ENCODE measurements around the gene SULT1C4.

The SULT1C4 gene

DNA sequence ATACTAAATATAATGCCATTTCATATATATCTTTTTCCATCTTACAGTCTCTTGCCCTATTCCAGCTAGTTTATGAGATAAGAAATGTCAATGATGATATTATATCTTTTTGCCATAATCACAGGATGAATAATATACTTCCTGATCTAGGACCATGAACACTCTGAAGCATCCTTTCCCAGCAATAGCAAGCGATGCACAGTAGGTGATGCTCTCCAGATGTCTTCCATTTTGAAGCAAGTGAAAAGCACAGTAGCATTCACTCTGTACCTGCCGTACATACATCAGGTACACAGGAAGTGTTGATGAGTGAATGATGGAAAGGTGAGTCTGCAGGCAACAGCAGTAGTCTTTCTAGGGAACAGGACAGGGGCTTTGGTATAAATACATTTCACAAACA is 8.6 kb upstream of the SULT1C4 start:
- DNase-seq (ENCODE audit: low read depth in 1 of 2, low spot score in 1 of 2), result no peak

DNA sequence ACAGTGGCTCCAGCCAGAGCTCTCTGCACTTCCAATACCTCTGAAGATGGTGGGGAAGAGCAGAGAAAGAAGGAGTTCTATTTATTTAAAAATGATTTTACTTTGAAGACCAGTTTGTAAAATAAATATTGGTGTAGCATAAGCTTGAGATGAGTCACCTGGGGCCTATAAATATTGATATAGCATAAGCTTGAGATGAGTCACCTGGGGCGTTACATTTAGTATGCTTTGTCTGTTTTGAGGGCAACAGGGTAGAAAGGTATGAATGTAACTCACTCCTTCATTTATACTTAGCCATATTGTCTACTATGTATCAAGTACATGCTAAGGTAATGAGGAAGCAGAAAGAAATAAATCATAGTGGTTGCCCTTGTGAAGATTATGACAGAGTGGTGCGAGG is 7.7 kb upstream of the SULT1C4 start:
- no peak for DNase-seq (ENCODE audit: low read depth in 1 of 2, low spot score in 1 of 2)

DNA sequence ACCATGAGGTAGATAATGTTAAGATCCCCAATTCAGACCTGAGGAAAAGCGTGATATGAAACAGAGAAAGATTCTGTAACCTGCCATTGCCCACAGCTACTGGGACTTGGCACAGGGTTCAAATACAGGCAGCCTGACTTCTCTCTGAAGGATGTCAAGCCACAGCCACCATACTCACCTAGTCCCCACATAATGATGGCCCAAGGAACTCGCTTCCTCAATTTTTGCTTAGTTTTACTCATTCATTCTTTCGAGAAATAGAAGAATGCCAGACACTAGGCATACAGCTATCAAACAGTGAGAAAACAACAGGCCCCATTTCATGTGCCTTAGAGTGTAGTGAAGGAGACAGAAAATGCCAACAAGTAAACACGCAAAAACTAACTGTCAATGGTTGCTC is 980 bp upstream of the SULT1C4 start:
- no peak for DNase-seq (ENCODE audit: low read depth in 1 of 2, low spot score in 1 of 2)

DNA sequence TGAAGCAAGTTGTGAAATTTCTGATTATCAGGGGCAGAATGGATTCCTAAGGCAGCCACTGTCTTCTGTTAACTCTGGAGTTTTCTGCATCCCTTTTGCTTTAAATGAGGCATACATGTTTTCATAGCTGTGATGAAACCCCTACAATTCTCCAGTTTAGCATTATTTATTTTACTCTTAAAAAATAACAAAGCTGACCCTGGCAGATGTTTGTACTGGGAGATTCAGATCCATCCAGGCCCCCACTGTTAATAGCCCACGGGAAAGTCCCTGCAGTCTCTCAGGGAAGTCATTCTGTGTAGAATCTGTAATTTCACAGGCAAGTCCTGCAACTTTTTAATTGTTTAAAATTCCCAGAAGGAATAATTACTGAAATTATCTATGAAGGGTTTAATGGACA is 353 bp upstream of the SULT1C4 start:
- no peak for DNase-seq (ENCODE audit: low read depth in 1 of 2, low spot score in 1 of 2)

DNA sequence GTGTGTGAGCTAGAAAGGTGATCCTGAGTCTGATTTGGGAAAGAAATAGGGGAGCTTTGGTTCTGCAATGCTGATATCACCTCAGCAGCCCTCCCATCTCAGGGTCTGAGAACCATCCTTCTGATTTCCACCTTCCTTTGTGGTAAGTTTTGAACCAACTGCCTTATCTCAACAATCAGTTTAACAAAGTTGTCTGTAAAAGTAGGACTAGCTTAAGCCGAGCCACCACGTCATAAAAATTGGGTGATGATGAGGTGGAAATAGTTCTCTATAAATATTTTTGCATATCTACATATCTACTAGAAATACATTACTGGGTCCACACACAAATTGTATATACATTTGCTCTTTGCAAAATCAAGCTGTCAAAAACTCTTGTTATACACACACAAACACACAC is 1.1 kb downstream of the SULT1C4 start:
- no peak for DNase-seq (ENCODE audit: low read depth in 1 of 2, low spot score in 1 of 2)

DNA sequence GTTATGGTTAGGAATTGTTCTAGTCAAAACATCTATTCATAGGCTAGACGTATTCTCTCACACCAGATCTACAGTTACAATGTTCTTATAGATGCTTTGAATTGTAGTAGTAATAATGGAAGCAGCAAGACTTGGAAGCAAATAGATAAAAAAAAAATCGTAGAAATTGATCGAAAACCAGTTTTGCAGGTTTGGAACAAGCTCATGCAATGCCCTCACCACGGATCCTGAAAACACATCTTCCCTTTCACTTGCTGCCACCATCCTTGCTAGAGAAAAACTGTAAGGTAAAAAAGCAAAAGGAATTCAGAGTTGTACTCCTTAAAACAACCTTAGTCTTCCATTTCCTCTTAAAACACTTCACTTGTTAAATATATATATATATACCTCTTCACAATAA is 4.4 kb downstream of the SULT1C4 start:
- DNase-seq (ENCODE audit: low read depth in 1 of 2, low spot score in 1 of 2), result no peak

DNA sequence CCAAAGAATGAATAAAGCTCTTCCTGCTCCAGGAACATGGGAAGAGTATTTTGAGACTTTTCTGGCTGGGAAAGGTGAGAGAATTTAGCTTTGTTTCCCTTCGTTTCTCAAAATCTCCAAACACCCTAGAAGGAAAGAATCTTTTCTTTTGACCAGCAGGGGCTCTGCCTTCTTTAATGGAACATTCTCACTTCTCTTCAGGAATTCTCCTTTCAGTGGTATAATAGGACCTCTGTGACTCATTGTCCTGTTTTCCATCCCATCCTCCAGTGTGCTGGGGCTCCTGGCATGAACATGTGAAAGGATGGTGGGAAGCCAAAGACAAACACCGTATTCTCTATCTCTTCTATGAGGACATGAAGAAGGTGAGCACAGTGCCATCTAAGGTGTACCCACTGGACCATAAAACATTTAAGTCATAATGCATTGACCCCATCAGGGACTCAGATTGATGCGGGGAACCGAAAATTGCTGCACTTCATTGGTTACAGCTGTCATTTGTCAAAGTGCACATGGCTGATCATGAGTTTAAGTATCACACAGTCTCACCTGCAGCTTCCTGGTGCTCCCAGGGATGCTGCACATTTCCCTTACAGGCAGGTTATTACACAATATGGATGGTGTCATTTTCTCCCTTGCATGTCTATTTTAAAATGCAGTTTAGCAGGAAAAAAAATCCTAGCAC is 5.5 kb downstream of the SULT1C4 start:
- no peak for DNase-seq (ENCODE audit: low read depth in 1 of 2, low spot score in 1 of 2)

DNA sequence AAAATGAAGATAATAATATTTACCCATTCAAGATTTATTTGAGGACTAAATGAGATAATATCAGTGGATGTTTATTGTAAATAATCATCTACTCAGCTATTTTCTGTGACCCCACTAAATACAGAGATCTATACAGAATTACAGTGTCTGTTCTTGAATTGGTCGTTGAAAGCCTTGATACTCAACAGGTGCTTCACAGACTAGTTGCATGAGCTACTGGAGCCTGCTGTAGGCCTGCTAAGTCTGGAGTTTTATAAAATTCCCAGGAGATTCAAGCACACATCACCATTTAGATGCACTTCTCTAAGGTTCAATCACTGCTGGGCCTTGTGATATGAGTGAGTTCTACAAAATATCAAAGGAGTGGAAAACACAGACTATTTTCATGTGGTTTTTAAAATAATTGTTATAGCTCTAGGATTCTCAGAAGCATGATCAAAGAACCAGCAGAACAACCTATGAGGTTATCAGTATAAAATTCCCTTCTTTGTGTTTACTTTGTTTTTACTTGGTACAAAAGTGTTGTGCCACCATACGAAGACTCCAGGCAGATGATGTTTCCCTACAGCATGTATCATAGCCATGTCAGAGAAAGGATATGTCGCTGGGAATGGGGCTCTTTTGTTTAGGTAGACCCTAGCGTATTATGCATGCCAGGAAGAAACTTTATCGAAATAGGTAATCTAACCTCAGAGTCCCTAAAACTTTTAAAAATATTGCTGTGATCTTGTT is 7.1 kb downstream of the SULT1C4 start:
- no peak for DNase-seq (ENCODE audit: low read depth in 1 of 2, low spot score in 1 of 2)

DNA sequence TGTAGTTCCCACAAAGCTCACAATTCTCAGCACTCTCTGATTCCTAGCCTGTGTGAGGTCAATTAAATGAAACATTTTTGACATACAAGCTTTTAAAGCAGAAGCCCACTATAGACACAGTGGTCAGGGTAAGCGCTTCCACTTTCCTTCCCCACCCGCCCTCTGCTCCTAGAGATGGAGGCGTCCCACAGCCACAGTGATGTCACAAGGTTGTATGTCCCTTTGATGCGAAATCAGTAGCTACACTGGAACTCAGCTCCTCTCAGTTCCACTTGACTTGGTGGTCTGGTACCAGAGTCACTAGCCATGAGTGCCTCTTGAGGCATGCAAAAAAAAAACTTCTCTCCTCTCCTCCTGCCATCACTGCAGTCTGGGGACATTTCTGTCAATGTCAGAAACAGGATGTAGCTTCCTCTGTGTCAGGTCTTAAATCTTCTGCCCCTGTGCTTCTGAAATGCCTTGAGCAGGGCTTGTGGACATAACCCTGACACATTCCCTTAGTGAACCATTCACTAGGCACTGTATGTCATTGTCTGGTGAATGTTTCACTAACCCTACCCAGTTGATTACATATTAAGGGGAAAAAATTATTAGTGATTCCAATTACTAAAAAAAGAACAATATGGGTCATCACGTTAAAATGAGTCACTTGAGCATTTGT is 7.8 kb downstream of the SULT1C4 start:
- no peak for DNase-seq (ENCODE audit: low read depth in 1 of 2, low spot score in 1 of 2)

DNA sequence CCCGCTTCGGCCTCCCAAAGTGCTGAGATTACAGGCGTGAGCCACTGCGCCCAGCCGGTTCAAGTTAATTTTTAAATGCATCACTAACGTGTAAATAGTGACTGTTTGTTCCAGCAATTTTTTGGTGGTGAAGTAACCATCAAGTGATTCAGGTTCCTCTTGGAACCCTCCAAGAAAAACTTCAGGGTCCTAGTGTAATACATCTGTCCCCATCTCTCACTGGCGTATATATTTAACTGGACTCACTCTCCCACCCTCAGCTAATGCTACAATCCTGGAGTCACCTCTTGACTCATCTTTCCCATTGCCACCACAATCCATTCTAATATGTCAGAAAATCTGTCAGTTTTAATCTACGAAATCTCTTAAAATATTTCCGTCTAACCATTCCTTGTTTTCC is 10.3 kb downstream of the SULT1C4 start:
- DNase-seq (ENCODE audit: low read depth in 1 of 2, low spot score in 1 of 2), result no peak

DNA sequence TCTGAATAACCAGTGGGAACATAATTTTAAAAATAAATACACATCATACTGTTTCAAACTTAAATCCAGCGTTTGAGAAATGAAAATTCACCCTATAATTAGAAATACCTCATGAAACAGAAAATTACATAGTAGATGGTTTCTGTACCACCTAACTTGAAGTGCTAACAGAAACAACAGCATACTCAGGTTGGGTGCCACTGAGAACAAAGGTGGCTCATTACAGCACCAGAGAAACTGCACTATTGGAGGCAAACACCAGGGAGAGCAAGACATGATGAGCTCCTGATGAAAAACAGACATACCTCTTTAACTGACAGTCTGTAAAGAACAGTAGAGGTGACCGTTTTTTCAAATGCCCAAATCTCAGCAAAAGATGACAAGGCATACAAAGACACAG is 12.6 kb downstream of the SULT1C4 start:
- DNase-seq (ENCODE audit: low read depth in 1 of 2, low spot score in 1 of 2), result no peak

DNA sequence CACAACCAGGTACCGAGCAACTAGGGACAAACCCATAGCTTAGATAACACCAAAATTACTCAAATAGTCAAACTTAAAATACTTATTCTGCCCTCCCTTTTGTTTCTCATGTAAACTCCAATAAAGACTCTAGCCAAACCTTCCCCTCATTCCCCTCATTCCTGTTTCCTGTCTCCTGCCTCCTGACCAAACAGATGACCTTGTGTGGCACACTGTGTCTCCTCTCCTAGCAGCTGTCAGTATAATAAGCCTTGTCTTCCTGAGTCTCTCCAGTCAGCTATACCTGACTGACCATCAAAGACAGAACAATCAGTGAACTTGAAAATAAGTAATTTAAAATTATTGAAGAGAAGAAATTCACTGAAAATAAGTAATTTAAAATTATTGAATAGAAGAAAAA is 14.3 kb downstream of the SULT1C4 start:
- DNase-seq (ENCODE audit: low read depth in 1 of 2, low spot score in 1 of 2), result no peak

DNA sequence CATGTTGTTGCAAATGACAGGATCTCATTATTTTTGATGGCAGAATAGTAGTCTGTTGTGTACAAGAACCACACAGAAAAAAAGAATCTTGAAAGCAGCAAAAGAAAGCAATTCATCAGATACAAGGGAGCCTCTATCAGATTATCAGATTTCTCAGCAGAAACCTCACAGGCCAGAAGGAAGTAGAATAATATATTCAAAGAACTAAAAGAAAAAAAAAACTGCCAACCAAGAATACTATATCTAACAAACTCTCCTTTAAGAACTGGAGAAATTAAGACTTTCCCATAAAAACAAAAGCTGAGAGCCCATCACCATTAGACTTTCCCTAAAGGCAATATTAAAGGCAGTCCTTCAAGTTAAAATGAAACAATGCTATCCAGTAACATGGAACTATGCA is 15.4 kb downstream of the SULT1C4 start:
- DNase-seq (ENCODE audit: low read depth in 1 of 2, low spot score in 1 of 2), result no peak

DNA sequence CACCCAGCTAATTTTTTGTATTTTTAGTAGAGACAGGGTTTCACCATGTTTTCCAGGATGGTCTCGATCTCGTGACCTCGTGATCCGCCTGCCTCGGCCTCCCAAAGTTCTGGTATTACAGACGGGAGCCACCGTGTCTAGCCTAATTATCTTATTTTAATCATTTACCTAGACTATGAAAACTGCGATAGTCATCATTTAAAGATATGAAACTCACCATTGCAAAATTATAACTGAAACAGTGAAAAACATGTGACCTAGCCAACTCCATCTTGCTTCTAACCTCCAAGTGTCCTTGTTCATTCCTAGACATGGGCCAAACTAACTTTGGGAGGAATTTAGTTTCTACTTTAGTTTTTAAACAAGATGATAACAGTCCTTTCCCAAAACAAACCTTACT is 17.4 kb downstream of the SULT1C4 start:
- no peak for DNase-seq (ENCODE audit: low read depth in 1 of 2, low spot score in 1 of 2)

DNA sequence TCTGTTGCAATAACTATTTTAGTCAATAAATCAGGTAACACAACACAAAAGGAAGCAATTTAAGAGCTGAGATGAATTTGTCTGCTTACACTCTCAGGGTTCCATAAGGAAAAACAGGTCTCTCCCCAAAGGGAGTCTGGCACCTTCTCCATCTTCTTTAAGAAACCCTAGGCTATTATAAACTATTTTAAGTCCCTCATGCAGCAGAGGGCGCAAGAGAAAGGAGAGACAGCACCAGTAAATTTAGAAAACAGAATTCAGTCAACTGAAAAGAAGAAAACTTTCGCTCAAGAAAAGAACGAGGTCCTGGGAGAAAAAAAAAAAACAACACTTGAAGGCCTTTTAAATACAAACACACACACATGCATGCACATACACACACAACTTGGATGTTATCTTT is 19.1 kb downstream of the SULT1C4 start:
- DNase-seq (ENCODE audit: low read depth in 1 of 2, low spot score in 1 of 2), result no peak

DNA sequence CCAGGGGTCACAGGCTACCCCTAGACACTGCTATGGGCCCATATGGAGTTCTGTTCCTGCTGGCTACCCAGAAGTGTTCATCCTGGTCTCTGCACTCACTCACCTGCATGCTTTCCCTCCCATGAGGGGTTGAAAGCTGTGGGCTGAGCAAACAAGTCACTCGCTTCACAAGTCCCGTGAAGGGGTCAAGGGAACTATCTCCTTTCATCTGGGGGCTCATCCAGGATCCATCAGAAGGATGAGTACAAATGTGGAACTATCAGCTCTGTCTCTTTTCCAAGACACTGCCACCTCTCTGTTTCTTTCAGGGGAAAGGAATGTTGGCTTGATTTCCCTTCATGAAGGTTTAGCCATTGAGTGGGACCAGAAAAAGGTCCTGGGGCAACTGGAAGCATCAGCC is 21.7 kb downstream of the SULT1C4 start:
- DNase-seq (ENCODE audit: low read depth in 1 of 2, low spot score in 1 of 2), result no peak

DNA sequence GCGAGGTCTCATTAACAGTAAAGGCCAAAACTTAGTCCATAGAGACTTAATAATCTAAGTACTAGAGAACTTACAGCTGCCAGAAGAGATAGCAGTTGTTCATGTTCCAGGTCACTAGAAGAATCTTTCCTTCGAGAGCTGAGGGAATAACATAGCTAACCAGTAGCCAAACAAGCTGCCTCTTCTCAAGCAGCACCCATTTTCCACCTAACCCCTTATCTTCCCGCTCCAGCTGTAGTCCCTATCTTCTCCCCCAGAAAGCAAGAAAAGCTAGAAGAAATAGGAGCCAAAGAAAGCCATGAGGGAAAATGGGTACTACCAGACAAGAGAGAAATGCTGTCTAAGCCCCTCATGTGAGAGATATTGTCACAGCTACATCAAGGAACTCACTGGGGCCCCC is 24.0 kb downstream of the SULT1C4 start:
- no peak for DNase-seq (ENCODE audit: low read depth in 1 of 2, low spot score in 1 of 2)

DNA sequence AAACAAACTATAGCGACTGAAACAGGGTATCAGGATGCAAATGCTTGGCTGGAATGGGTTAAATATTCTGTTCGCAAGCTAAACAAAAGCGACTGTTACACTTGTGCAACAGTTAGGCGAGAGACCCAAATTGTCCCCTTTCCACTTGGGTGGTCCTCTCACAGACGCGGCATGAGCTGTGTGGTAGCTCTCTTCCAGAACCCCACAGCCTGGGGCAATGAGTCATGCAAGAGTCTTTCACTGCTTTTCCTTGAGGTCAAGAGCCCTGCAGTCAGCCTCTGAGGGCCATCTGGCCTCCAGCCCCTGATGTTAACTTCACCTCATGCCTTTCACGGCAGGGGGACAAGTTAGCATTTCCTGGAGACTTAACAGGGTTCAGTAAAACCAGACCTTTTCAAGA is 25.7 kb downstream of the SULT1C4 start:
- DNase-seq (ENCODE audit: low read depth in 1 of 2, low spot score in 1 of 2), result no peak

DNA sequence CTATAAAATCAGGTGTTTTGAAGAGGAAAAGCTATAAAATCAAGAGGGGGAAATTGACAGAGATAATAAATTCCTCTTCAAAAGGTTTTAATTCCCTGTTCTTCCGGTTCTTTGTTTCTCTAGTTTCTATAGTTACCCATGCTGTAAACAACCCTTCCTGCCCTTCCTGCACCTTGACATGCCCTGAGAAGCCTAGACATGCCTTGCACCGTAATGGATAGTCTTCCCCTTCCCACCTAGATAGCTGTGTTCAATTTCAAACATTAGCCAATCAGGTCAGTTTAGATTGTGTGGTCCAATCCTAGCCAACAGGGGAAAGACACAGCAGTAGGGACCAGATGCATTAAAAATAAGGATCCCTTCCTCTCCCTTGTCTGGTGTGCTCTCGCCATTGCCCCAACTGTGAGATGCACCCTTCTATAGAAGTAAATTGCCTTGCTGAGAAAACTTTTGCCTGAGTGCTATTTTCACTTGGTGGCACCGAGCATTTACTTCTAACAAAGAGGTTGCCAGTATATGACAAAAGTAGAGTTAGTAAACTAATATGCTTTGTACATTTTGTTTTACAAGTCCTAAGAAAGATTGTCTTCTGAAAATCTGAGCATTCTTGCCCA is 27.1 kb downstream of the SULT1C4 start:
- no peak for DNase-seq (ENCODE audit: low read depth in 1 of 2, low spot score in 1 of 2)

DNA sequence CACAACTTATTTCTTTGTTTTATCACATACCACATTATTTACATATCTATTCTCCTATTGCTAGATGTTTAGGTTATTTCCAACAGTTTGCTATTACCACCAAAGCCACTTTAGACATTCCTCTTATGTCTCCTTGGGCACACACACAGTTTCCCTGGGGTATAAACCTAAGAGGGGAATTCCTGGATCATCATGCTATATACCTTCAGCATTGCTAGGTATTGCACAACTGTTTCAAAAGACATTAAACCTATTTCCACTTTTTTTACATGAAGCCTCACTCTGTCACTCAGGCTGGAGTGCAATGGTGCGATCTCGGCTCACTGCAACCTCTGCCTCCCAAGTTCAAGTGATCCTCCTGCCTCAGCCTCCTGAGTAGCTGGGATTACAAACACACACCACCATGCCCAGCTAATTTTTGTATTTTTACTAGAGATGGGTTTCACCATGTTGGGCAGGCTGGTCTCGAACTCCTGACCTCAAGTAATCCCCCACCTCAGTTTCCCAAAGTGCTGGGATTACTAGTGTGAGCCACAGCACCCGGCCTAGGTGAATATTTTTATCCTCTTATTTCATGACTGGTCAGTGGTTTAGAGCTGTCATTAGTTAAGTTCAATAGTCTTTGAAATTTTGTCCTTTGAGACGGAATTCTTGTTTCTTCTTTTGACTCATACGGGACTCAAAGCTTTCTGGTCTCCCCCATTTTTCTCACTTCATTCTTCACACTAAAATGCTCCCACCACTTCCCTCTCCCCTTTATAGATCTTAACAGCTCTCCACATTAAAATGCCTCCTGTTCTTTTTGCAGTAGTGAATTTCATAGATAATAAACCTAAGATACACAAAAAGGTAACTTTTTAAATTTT is 30.3 kb downstream of the SULT1C4 start:
- DNase-seq (ENCODE audit: low read depth in 1 of 2, low spot score in 1 of 2), result no peak

DNA sequence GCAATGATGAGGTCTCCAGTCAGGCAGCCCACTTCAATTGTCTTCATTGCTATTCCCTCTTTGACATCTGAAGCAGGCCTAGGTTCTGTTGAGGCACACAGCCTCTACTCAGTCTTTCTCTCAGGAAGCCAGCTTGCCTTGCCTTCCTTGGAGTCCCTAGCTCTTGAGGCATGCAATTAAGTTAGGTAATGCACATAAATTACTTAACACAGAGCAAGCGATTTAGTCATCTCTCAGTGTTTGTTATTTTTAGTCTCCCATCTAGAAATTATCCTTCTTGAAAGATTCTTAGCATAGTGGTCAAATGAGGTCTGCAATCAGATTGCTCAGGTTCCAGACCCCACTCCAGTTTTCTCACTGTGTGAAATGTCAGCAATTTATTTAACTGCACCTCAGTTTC is 32.0 kb downstream of the SULT1C4 start:
- DNase-seq (ENCODE audit: low read depth in 1 of 2, low spot score in 1 of 2), result no peak

Measured in activated T-helper 1 cell treated with anti-CD3 and anti-CD28 coated beads, Interleukin-2, amount 50 U/mL, for 16 hours (primary cell).